Smooth muscle cell (in vitro differentiated cells): ENCODE measurements around the gene SRCIN1. TPM values are rescaled to one million over a fixed set of nuclear protein-coding genes. Genes with fewer than 3 reads are reported as not detected.
A peak's percentile ranks its signal among the peaks of the same experiment; 100 is the strongest.

Experiments used
- DNase-seq: peaks from one replicate; lab custom pipeline; 2025; ENCODE audit not compliant: unreplicated experiment; lab: John Stamatoyannopoulos, UW
- H2AFZ ChIP-seq: fragments of 200-600 bp; sonication (generic); 2 replicates; pipeline ENCODE4 v1.6.0; 2016; ENCODE audit warnings: antibody characterized with exemption, low read depth, mild to moderate bottlenecking
- H3F3A ChIP-seq: fragments of 200-600 bp; sonication (generic); 2 replicates; pipeline ENCODE4 v1.6.0; 2017; ENCODE audit warnings: antibody characterized with exemption, low read depth
- H3K27ac ChIP-seq: fragments of 200-600 bp; sonication (generic); 2 replicates; pipeline ENCODE4 v1.5.1; 2016; ENCODE audit warnings: low read depth, mild to moderate bottlenecking
- H3K27me3 ChIP-seq: fragments of 200-600 bp; sonication (generic); 2 replicates; pipeline ENCODE4 v1.6.1; 2016; ENCODE audit warnings: low read depth, mild to moderate bottlenecking
- H3K36me3 ChIP-seq: fragments of 200-600 bp; sonication (generic); 2 replicates; pipeline ENCODE4 v1.5.1; 2016; ENCODE audit warnings: low read depth
- H3K4me1 ChIP-seq: fragments of 200-600 bp; sonication (generic); 2 replicates; pipeline ENCODE4 v1.5.1; 2016; ENCODE audit warnings: low read depth
- H3K4me2 ChIP-seq: fragments of 200-600 bp; sonication (generic); 2 replicates; pipeline ENCODE4 v1.6.0; 2016; ENCODE audit warnings: mild to moderate bottlenecking
- H3K4me3 ChIP-seq: fragments of 200-600 bp; sonication (generic); 2 replicates; pipeline ENCODE4 v1.5.1; 2016; ENCODE audit warnings: mild to moderate bottlenecking
- H3K79me2 ChIP-seq: fragments of 200-600 bp; sonication (generic); 2 replicates; pipeline ENCODE4 v1.6.0; 2016; ENCODE audit warnings: low read depth, mild to moderate bottlenecking
- H3K9ac ChIP-seq: fragments of 200-600 bp; sonication (generic); 2 replicates; pipeline ENCODE4 v1.6.0; 2016; ENCODE audit warnings: low read depth
- H3K9me3 ChIP-seq: fragments of 200-600 bp; sonication (generic); replicated peaks from 2 replicates; pipeline ENCODE4 v1.5.1; 2016; ENCODE audit warnings: low read depth
- H4K20me1 ChIP-seq: fragments of 200-600 bp; sonication (generic); 2 replicates; pipeline ENCODE4 v1.6.0; 2016; ENCODE audit warnings: low read depth
- CTCF ChIP-seq: fragments of 200-600 bp; sonication (generic); IDR thresholded peaks from 2 replicates; pipeline ENCODE4 v1.5.1; 2017; ENCODE audit warnings: borderline replicate concordance, mild to moderate bottlenecking, antibody characterized with exemption; ENCODE audit not compliant: insufficient read depth, poor library complexity, severe bottlenecking
- WGBS: methylation state at CpG from one replicate; pipeline ENCODE4 v1.1.7; 2016; ENCODE audit warnings: low lambda C conversion rate; 5-methylcytosine and 5-hydroxymethylcytosine counted together
- polyA plus RNA-seq: library from polyadenylated mRNA; unstranded; fragments of >200 nt; fragmentation: Nextera tagmentation; extraction: Ambion mirVana; gene quantifications from 2 replicates; pipeline ENCODE4 v1.2.1, GENCODE V29; 2016
- total RNA-seq: library from RNA; depleted of rRNA; stranded (reverse); fragments of >200 nt; gene quantifications from 2 replicates; pipeline ENCODE4 v1.2.3, GENCODE V29; 2014

The SRCIN1 gene
- total and polyA plus RNA-seq, 2 experiments from 2014 or later, result 0.16 to 0.90 TPM

- DNase-seq, result no peak
- peak overlapping the region; percentile 64 for H2AFZ ChIP-seq
- peak overlapping the region; percentile 87 for H3K4me2 ChIP-seq
- TF ChIP-seq CTCF, result no peak
- no peaks in the 10 kb centered on the region for H4K20me1 ChIP-seq
- H3K27me3 ChIP-seq, result peaks cover 52% of the 10 kb centered on the region
- H3K9ac ChIP-seq, result no peak overlapping the region
- H3K79me2 ChIP-seq, result no peaks in the 10 kb centered on the region
- 6% methylated on average over 10 of the region's 10 CpGs for WGBS
- H3K9me3 ChIP-seq, result no peaks in the 10 kb centered on the region
- H3F3A ChIP-seq, result no peaks in the 10 kb centered on the region
- H3K36me3 ChIP-seq, result no peaks in the 10 kb centered on the region
- H3K27ac ChIP-seq, result no peak overlapping the region
- peaks cover 14% of the 10 kb centered on the region for H3K4me1 ChIP-seq
- peak overlapping the region; percentile 47 for H3K4me3 ChIP-seq
Measured at GRCh38 chr17:38558728-38559050, 47.1 kb downstream of the SRCIN1 start.

DNA sequence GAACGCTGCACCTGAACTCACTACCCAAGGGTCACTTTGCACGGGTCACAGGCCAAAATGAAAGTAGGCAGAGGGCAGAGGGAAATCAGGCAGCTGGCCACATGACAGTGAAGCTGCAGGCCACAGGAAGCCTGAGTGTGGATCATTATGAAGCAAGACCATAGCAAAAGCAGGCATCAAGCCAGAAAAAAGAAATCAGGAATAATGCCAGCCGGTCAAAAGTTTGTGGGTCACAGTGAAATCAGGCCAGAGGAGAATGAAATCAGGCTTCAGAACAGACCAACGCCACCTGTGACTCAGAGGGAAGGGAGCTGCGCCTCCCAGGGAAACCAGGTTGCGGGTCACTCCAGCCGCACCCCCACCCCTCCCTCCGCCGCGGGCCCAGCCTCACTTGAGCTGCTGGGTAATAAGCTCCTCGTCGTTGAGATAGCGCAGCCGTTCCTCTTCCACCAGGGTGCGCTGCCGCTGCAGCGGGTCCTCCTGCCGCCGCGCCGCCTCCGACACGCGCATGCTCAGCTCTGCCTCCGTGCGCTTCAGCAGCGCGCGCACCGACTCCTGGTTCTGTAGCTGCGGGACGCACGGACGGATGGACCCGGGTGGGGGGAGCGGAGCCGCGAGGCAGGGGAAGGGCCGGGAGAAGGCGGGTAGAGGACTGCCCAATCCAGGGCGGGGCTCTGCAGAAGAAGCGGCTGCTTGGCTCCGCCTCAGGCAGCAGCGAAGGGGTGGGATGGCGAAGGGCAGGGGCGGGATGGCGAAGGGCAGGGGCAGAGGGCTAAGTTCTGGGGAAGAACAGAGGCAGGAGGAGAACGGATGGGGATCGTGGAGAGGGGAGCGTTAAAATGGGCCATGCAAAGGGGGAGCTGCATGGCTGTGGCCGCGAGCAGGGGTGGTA is 47.7 kb downstream of the SRCIN1 start:
- WGBS, result 6% methylated on average over 43 of the region's 52 CpGs
- H3K27me3 ChIP-seq, result peaks cover 46% of the 10 kb centered on the region
- H3K9ac ChIP-seq, result no peak overlapping the region
- no peaks in the 10 kb centered on the region for H3K79me2 ChIP-seq
- H3K36me3 ChIP-seq, result no peaks in the 10 kb centered on the region
- peak overlapping the region; percentile 64 for H2AFZ ChIP-seq
- no peak overlapping the region for H3K27ac ChIP-seq
- H3K4me2 ChIP-seq, result peak overlapping the region; percentile 87
- DNase-seq, result peak; percentile 64
- no peaks in the 10 kb centered on the region for H4K20me1 ChIP-seq
- peak; percentile 81 for TF ChIP-seq CTCF
- no peaks in the 10 kb centered on the region for H3K9me3 ChIP-seq
- peaks cover 8% of the 10 kb centered on the region for H3K4me1 ChIP-seq
- no peaks in the 10 kb centered on the region for H3F3A ChIP-seq
- H3K4me3 ChIP-seq, result peak overlapping the region; percentile 47

DNA sequence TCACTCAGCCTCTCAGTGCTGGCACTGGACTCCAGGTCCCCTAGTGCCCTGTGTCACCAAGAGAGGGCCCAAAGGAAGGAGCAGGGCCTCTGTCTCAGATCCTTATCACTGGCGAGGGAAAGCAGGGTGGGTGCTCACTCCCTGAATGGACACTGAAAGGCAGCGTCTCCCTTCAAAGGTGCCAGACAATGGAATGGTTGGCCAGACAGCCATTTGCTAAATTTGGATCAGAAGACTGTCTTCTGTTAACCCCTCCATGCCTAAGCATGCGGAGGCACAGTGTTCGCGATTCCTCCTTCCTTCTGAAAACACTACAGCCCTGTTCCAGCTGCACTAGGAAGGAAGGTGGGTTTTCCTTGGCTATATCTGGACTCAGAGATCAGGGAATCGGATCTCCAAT is 48.4 kb downstream of the SRCIN1 start:
- Histone ChIP-seq H3F3A (no peaks in the 10 kb centered on the region), H3K9me3 (no peaks in the 10 kb centered on the region), H3K79me2 (no peaks in the 10 kb centered on the region), H4K20me1 (no peaks in the 10 kb centered on the region), H3K4me2 (peak overlapping the region; percentile 87), H3K27me3 (peaks cover 39% of the 10 kb centered on the region), H3K4me1 (peaks cover 8% of the 10 kb centered on the region), H3K4me3 (no peak overlapping the region), H3K9ac (no peak overlapping the region), H2AFZ (no peak overlapping the region), H3K36me3 (no peaks in the 10 kb centered on the region), H3K27ac (no peak overlapping the region)
- 84% methylated on average over 6 of the region's 6 CpGs for WGBS
- TF ChIP-seq CTCF, result no peak
- DNase-seq, result no peak

- 95% methylated on average over 6 of the region's 6 CpGs for WGBS
- H3K4me1 ChIP-seq, result peaks cover 8% of the 10 kb centered on the region
- no peak overlapping the region for H3K27ac ChIP-seq
- no peaks in the 10 kb centered on the region for H3F3A ChIP-seq
- no peaks in the 10 kb centered on the region for H3K9me3 ChIP-seq
- H4K20me1 ChIP-seq, result no peaks in the 10 kb centered on the region
- H3K4me2 ChIP-seq, result no peak overlapping the region
- DNase-seq, result no peak
- H2AFZ ChIP-seq, result no peak overlapping the region
- TF ChIP-seq CTCF, result no peak
- H3K9ac ChIP-seq, result no peak overlapping the region
- H3K4me3 ChIP-seq, result no peak overlapping the region
- no peaks in the 10 kb centered on the region for H3K79me2 ChIP-seq
- H3K36me3 ChIP-seq, result no peaks in the 10 kb centered on the region
- peaks cover 27% of the 10 kb centered on the region for H3K27me3 ChIP-seq
Measured at GRCh38 chr17:38556239-38556638, 49.5 kb downstream of the SRCIN1 start.
